Activated gamma-delta T cell treated with anti-CD3 and anti-CD28 coated beads, Interleukin-2, amount 50 U/mL, for 16 hours (primary cell): Measurements from ENCODE around the gene ALKBH3.

Experiments used
- DNase-seq: peaks from one replicate; pipeline ENCODE4 v3.0.0-alpha.2; 2020; ENCODE audit warnings: low read depth

ALKBH3 gene

GRCh38 chr11:43962383-43963278, 82.0 kb downstream of the ALKBH3 start:
- no peak for DNase-seq

GRCh38 chr11:43963279-43963620, 82.6 kb downstream of the ALKBH3 start:
- DNase-seq, result no peak

GRCh38 chr11:43967661-43968060, 87.0 kb downstream of the ALKBH3 start:
- no peak for DNase-seq

- no peak for DNase-seq
These were observed 88.1 kb downstream of the ALKBH3 start for GRCh38 chr11:43968719-43969118.

- no peak for DNase-seq
These were observed 88.9 kb downstream of the ALKBH3 start for GRCh38 chr11:43969543-43969942.
